ENCODE measurements around the gene REPS2.

The REPS2 gene

GRCh38 chrX:17098516-17099247 is 152.2 kb downstream of the REPS2 start:
- H3K9me3 ChIP-seq (replicated peaks; ENCODE audit: insufficient read depth, low read length) = no peaks in the 10 kb centered on the region
- H3F3A ChIP-seq (ENCODE audit: insufficient read depth, low read length) = no peaks in the 10 kb centered on the region
- H3K9me2 ChIP-seq (replicated peaks; ENCODE audit: insufficient read depth, low read length) = no peaks in the 10 kb centered on the region
- H3K79me2 ChIP-seq (ENCODE audit: low read length) = no peaks in the 10 kb centered on the region
- H3K9ac ChIP-seq (ENCODE audit: low read length) = no peak overlapping the region
- H3K27me3 ChIP-seq (replicated peaks; ENCODE audit: insufficient read depth, low read length) = no peaks in the 10 kb centered on the region
- no peaks in the 10 kb centered on the region for H3K4me1 ChIP-seq (ENCODE audit: low read length)
- TF ChIP-seq EZH2 (optimal IDR thresholded peaks at IDR 0.05; ENCODE audit: low read depth, low read length) (no peak), CTCF (IDR thresholded peaks at IDR 0.05; ENCODE audit: low read length) (no peak), EZH2phosphoT487 (IDR thresholded peaks at IDR 0.05; ENCODE audit: low read length) (no peak)
- H3K36me3 ChIP-seq (replicated peaks; ENCODE audit: insufficient read depth, low read length) = no peaks in the 10 kb centered on the region
- H3K4me3 ChIP-seq (ENCODE audit: low read length) = no peak overlapping the region
- H3K27ac ChIP-seq (ENCODE audit: low read length) = no peak overlapping the region
- H2AFZ ChIP-seq (ENCODE audit: low read length) = no peak overlapping the region
- no peak for DNase-seq
- no peaks in the 10 kb centered on the region for H4K20me1 ChIP-seq (ENCODE audit: insufficient read depth, low read length)
- H3K4me2 ChIP-seq (ENCODE audit: low read depth, low read length) = no peak overlapping the region

- DNase-seq = no peak
- Histone ChIP-seq H3K36me3 (replicated peaks; ENCODE audit: insufficient read depth, low read length) (no peaks in the 10 kb centered on the region), H3K9me3 (replicated peaks; ENCODE audit: insufficient read depth, low read length) (no peaks in the 10 kb centered on the region), H3K9ac (ENCODE audit: low read length) (no peak overlapping the region), H3K9me2 (replicated peaks; ENCODE audit: insufficient read depth, low read length) (no peaks in the 10 kb centered on the region), H3K4me3 (ENCODE audit: low read length) (no peak overlapping the region), H3K4me1 (ENCODE audit: low read length) (no peaks in the 10 kb centered on the region), H2AFZ (ENCODE audit: low read length) (no peak overlapping the region), H3K27ac (ENCODE audit: low read length) (no peak overlapping the region), H3F3A (ENCODE audit: insufficient read depth, low read length) (no peaks in the 10 kb centered on the region), H4K20me1 (ENCODE audit: insufficient read depth, low read length) (no peaks in the 10 kb centered on the region), H3K27me3 (replicated peaks; ENCODE audit: insufficient read depth, low read length) (no peaks in the 10 kb centered on the region), H3K4me2 (ENCODE audit: low read depth, low read length) (no peak overlapping the region), H3K79me2 (ENCODE audit: low read length) (no peaks in the 10 kb centered on the region)
- no peak for TF ChIP-seq EZH2phosphoT487 (IDR thresholded peaks at IDR 0.05; ENCODE audit: low read length)
- no peak for TF ChIP-seq EZH2 (optimal IDR thresholded peaks at IDR 0.05; ENCODE audit: low read depth, low read length)
- TF ChIP-seq CTCF (IDR thresholded peaks at IDR 0.05; ENCODE audit: low read length) = no peak
Observed at GRCh38 chrX:17104433-17104832, 158.0 kb downstream of the REPS2 start.

- H3K9ac ChIP-seq (ENCODE audit: low read length) = no peak overlapping the region
- no peaks in the 10 kb centered on the region for H3K9me3 ChIP-seq (replicated peaks; ENCODE audit: insufficient read depth, low read length)
- H3K27me3 ChIP-seq (replicated peaks; ENCODE audit: insufficient read depth, low read length) = no peaks in the 10 kb centered on the region
- H3K9me2 ChIP-seq (replicated peaks; ENCODE audit: insufficient read depth, low read length) = no peaks in the 10 kb centered on the region
- TF ChIP-seq EZH2 (optimal IDR thresholded peaks at IDR 0.05; ENCODE audit: low read depth, low read length) (no peak), EZH2phosphoT487 (IDR thresholded peaks at IDR 0.05; ENCODE audit: low read length) (no peak), CTCF (IDR thresholded peaks at IDR 0.05; ENCODE audit: low read length) (no peak)
- no peaks in the 10 kb centered on the region for H4K20me1 ChIP-seq (ENCODE audit: insufficient read depth, low read length)
- no peak for DNase-seq
- H3K4me1 ChIP-seq (ENCODE audit: low read length) = no peaks in the 10 kb centered on the region
- H2AFZ ChIP-seq (ENCODE audit: low read length) = no peak overlapping the region
- H3K79me2 ChIP-seq (ENCODE audit: low read length) = no peaks in the 10 kb centered on the region
- H3K4me2 ChIP-seq (ENCODE audit: low read depth, low read length) = no peak overlapping the region
- no peaks in the 10 kb centered on the region for H3F3A ChIP-seq (ENCODE audit: insufficient read depth, low read length)
- no peaks in the 10 kb centered on the region for H3K36me3 ChIP-seq (replicated peaks; ENCODE audit: insufficient read depth, low read length)
- no peak overlapping the region for H3K27ac ChIP-seq (ENCODE audit: low read length)
- H3K4me3 ChIP-seq (ENCODE audit: low read length) = no peak overlapping the region
Observed at GRCh38 chrX:17120816-17121215, 174.4 kb downstream of the REPS2 start.
